Mesenteric fat pad (tissue), 1 donor: ENCODE measurements around the gene UAP1L1. TPM values are rescaled to one million over a fixed set of nuclear protein-coding genes. Genes with fewer than 3 reads are reported as not detected.
"Not testable (repeated sequence)": the region's sequence is repeated elsewhere in the genome, so short reads cannot be mapped to it uniquely, and the experiment has no call there.

Source experiments
- DNase-seq: peaks from one replicate; pipeline ENCODE4 v3.0.0-alpha.2; 2020; ENCODE audit warnings: low spot score
- total RNA-seq: library from RNA; stranded (reverse); fragmentation: NEBNext Ultra II Directional; extraction: Animal tissue kit (Norgen Biotek cat#: 25700); gene quantifications from one replicate; pipeline ENCODE4 v1.2.1, GENCODE V29; 2021
- donor health status: DM: yes; HTN: yes; CAD: no.

The UAP1L1 gene
- total RNA-seq, 1 donor from 2014 or later: 28.1 TPM

DNA sequence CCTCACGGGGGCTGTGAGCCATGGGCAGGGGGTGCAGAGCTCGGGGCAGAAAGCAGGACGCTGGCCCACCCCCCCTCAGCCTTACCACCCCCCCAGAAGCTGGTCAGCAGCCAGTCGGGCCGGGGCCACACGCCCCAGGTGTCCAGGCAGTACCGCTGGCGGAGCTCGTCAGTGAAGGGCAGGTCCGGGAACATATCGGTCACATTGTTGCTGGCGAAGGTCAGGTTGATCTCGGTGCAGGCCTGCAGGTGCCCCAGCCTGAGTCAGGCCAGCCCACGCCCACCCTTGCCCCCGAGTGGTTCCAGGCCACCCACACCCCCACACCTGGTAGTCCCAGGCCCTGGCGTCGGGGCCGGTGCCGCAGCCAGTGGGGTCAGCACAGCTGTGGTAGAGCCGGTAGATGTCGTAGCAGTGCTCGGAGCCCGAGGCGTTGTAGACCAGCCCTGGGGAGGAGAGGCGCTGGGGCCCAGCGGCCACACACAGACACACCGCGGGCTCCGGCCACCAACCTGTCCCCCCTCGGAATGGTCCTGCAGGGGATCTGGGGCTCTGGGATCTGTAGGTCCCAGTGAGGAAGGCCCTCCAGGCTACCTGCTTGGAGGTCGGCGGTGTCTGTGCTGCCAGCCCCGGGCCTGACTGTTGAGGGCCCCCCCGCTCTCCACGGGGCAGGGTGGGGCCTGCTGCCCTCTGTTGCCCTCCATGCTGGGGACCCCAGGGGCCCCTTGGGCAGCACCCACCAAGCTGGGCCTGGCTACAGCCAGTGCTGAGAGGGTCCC, 34.7 kb downstream of the UAP1L1 start:
- no peak for DNase-seq

DNA sequence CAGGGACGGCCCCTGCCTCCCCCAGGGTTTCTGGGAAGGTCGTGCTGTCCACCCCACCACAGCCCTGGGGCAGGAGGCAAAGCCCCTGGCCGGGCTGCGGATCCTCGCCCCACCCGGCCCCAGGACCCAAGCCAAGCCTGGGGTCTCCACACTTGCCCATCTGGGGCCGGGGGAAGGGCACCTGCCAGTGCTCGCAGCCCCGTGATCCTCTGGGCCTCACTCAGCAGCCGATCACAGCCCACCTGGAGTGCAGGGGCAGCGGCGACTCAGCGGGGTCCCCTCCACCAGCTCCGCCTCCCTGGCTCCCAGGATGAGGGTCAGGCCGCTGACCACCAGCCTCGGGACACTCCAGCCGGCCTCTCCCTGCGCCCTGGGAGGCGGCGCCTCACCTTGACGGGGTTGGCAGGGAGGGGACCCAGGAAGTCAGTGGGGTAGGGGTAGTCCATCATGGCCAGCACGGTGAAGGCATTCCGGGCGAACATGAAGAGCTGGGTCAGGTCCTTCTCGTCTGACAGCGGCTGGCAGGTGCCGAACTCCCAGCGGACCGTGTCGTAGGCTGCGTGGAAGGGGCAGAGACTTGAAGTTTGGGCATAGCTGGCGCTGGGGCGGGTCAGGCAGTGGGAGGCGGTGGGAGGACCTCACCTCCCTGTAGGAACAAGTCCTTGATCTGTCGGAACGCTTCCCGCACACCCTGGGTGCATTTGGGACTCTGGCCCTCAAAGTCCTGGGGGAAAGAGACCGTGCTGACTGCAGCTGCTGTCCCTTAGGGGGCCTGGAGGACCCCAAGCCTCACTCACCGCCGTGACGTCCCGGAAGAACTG, 35.5 kb downstream of the UAP1L1 start:
- no peak for DNase-seq

DNA sequence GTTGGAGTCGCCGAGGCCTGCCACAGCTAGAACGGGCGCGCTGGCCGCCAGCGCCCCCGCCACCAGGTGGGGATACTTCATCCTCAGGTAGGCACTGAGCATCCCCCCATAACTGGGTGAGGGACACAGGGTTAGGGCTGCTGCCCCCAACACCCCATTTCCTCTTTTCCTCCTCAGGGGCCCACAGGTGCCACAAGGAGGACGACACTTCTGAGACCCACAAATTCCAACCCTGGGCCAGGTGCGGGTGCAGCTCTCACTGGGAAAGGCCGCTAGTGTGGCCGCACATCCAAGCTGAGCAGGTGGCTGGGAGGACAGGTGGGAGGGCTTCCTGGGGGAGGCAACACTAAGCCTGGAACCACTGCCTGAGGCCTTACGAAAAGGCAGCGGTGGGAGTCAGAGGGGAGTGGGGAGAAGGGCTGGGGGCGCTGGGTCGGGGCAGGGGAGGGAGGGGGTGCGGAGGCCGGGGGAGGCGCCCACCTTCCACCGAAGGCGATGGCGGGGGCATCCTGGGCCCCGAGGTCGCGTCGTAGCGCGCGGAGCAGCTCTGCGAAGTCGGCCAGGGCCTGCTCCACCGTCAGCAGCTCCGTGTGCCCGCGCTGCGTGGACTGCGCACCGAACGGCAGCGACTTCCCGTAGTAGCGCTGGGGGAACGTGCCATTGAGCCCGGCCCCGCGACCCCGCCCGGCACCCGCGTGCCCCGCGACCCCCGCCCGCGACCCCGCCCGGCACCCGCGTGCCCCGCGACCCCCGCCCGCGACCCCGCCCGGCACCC, 36.3 kb downstream of the UAP1L1 start:
- no peak for DNase-seq

DNA sequence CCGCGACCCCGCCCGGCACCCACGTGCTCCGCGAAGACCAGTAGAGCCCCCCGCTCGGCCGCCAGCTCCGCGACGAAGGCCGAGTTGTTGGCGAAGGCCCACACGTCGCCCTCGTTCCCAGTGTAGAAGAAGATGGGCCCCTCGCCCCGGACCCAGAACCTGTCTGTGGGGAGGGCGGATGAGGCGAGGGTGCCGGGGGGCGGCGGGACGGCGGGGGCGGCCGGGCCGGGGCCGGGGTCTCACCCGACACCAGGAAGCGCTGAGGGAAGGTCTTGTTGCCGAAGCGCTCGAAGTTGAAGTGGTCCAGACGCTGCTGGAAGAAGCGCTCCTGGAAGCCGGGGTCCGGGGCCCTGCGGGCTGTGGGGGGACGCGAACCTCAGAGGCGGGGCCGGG, 36.9 kb downstream of the UAP1L1 start:
- DNase-seq: no peak

DNA sequence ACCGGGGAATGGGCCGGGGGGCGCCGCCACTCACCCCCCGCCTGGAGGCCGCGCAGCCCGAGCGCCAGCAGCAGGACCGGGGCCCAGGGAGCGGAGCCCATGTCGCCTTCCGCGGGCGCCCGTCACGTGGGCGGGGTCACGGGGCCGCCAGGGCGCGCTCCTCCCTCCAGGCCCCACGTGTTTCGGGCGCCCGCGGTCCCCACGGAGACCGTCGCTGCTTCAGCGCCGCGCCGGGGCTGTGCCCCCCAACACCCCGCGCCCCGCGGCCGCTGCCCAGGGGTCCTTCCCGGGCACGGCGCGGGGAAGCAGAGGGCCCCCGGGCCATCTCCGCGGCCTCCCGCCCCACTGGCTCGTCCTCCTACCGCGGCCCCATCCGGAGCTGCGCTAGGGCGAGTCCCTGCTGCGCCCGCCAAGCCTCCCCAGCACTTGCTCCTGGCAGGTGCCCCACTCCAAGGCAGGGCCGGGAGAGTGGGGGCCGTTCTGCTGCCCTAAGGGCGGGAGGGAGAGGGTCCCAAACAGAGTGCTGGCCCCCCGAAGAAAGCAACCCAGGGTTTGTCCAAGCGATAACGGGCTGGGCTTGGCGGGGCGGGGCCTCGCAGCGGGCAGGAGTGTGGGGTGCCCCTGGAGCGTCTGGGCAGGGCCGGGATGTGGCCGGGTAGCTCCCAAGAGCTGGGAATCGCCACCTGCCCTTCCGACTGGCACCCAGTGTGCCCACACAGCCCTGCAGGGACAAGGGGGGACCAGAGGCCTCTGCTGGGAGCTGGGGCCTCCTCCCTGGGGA, 37.5 kb downstream of the UAP1L1 start, which contains the start of gene DPP7:
Gene DPP7 (minus strand): TSS at position 121 of the 781 bp plus-strand sequence. CDS start 20 bp downstream, at position 101.
- DNase-seq: peak; percentile 94

DNA sequence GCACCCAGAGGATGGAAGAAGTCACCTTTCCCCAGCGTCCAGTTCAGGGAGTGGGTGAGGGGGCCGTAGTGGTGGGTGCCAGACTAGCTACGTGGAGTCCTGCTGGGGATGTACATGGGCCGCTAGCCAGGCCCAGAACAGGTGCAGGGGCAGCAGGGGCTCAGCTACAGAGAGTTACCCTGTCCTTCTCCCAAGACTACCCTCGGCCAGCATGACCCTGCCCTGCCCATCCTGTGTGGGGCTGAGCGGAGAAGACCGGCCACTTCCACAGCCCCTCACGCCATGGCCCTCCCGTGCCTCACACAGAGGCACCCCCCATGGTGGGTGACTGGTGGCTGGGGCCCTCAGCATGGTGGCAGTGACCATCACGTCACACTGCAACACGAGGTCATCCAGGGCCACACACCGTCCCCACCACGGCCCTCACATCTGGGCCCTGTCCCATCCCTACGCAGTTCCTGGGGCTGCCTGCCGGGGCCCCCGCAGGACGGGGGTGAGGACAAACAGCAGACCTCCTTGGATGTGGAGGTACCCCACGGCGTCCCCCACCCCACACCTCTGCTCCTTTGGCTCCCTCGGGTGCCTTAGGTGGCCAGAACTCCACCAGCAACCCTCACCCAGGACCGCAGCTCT, 38.2 kb downstream of the UAP1L1 start:
- no peak for DNase-seq

DNA sequence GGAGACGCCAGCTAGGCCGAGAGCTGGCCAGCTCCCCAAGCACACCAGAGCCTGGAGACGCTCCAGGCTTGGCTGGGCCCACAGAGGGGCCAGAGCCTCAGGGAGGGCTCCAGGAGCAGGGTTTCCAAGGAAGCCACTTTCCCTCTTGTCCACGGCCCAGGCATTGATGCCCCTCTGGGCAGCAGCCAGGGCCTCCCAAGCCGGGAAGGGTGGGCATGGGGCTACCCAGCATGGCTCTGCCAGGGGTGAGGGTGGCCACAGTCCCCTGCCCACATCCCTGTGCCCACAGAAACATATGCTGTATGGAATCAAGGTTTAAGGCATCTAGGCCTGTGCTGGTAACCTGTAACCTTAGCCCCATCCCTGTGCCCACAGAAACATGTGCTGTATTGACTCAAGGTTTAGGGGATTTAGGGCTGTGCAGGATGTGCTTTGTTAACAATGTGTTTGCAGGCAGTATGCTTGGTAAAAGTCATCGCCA, 38.8 kb downstream of the UAP1L1 start:
- DNase-seq: no peak

DNA sequence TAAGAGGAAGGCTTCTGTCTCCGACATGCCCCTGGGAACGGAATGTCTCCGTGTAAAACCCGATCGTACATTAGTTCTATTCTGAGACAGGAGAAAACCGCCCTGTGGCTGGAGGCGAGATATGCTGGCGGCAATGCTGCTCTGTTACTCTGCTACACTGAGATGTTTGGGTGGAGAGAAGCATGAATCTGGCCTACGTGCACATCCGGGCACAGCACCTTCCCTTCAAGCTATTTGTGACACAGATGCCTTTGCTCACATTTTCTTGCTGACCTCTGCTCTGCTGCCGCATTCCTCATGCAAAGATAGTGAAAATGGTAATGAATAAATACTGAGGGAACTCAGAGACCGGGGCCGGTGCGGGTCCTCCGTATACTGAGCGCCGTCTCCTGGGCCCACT, 39.4 kb downstream of the UAP1L1 start:
- DNase-seq: no peak

DNA sequence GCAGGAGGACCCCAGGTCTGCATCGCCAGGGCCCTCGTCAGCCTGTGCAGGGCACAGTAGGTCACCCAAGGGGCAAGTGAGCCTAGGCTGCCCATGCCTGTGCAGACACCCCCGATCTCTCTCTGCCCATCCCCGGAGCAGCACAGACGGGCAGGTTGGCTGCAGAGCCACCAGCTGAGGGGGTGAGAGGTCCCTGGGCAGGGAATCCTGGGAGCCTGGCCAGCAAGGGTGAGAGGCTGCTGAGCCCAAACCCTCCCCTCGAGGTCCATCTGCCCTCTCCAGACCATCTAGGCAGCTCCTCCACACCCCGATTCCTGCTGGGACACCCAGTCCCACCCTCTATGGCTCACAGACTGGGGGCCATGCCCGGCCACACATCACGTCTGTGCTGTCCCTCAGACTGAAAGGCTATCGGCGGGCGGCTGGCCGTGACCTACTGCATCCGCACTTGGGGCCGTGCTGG, 40.0 kb downstream of the UAP1L1 start:
- DNase-seq: no peak

DNA sequence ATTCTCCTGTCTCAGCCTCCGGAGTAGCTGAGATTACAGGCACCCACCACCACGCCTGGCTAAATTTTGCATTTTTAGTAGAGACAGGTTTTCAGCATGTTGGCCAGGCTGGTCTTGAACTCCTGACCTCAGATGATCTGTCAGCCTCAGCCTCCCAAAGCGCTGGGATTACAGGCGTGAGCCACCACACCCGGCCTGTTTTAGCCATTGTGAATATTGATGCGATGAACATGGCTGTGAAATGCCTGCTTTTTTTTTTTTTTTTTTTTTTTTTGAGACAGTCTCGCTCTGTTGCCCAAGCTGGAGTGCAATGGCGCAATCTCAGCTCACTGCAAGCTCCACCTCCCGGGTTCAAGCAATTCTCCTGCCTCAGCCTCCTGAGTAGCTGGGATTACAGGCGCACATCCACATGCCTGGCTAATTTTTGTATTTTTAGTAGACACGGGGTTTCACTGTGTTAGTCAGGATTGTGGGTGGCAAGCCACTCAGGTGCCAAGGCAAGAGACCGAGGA, 40.8 kb downstream of the UAP1L1 start:
- DNase-seq: not testable (repeated sequence)

DNA sequence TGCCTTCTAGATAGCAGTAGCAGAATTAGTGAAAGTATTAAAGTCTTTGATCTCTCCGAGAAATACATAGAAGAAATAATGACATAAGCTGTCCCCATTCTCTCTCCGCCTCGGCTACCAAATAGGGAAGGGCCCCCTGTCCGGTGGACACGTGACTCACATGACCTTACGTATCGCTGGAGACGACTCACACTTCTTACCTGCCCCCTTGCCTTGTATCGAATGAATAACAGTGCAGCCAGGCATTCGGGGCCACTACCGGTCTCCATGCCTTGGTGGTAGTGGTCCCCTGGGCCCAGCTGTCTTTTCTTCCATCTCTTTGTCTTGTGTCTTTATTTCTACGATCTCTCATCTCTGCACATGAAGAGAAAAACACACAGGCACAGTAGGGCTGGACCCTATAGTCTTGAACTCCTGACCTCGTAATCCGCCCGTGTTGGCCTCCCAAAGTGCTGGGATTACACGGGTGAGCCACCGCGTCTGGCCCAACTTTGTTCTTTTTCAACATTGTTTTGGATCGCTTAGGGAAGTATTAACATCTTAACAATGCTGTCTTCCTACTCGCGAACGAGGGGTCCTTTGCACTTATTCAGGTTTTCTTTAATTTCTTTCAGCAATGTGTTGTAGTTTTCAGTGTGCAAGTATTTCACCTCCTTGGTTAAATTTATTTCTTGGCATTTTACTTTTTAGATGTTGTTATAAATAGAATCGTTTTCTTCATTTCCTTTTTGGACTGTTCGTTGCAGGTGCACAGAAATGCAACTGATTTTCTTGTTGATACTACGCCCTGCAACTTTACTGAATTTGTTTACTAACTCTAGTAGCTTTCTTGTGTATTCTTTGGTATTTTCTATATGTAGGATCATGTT, 44.8 kb downstream of the UAP1L1 start:
- not testable (repeated sequence) for DNase-seq

DNA sequence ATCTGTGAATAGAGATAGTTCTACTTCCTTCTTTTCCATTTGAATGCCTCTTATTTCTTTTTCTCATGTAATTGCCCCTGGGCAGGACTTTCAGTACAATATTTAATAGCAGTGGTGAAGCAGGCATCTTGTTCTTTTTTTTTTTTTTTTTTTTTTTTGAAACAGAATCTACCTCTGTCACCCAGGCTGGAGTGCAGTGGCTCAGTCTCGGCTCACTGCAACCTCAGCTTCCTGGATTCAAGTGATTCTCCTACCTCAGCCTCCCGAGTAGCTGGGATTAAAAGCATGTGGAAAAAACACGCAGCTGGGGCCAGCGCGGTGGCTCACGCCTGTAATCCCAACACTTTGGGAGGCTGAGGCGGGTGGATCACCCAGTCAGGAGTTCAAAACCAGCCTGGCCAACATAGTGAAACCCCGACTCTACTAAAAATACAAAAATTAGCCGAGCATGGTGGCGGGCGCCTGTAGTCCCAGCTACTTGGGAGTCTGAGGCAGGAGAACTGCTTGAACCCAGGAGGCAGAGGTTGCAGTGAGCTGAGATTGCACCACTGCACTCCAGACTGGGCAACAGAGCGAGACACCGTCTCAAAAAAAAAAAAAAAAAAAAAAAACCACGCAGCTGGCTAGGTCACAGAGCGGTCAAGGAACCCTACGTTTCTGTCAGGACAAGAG, 45.6 kb downstream of the UAP1L1 start:
- DNase-seq: not testable (repeated sequence)

DNA sequence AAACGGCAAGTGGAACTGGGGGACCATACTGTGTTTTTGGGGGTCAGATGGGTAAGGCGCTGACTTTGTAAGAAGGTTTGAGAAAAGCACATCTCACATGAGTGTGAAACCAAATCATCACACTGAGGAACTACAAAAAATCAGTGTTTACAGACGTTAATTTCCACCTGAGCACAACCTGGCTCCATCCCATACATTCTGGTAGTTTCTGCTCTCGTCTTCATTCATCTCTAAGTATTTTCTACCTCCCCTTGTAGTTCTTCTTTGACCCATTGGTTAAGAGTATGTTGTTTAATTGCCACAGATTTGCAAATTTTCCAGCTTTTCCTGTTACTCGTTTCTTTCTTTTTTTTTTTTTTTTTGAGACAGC, 46.1 kb downstream of the UAP1L1 start:
- no peak for DNase-seq

DNA sequence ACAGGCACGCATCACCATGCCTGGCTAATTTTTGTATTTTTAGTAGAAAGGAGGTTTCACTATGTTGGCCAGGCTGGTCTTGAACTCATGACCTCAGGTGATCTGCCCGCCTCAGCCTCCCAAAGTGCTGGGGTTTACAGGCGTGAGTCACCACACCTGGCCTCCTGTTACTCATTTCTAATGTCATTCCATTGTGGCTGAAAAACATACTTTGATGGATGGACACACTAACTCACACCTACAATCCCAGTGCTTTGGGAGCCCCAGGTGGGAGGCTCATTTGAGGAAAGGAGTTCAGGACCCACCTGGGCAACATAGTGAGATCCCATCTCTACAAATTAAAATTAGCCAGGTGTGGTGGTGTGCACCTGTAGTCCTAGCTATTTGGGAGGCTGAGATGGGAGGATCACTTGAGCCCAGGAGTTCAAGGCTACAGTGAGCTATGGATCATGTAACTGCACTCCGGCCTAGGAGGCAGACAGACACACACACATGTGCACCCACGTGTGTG, 46.7 kb downstream of the UAP1L1 start:
- DNase-seq: not testable (repeated sequence)

DNA sequence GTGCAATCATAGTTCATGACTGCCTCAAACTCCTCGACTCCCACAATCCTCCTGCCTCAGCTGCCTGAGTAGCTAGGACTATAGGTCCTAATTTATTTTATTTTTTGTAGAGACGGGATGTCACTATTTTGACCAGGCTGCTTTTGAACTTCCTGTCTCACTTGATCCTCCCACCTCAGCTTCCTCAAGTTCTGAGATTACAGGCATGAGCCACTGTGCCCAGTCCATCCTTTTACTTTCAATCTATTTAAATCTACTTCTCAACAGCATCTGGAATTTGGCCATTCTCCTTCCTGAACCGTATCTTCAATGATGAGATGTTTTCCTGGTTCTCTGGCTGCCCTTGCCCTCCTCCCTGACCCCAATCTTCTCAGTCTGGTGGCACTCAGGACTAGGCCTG, 49.5 kb downstream of the UAP1L1 start:
- no peak for DNase-seq

DNA sequence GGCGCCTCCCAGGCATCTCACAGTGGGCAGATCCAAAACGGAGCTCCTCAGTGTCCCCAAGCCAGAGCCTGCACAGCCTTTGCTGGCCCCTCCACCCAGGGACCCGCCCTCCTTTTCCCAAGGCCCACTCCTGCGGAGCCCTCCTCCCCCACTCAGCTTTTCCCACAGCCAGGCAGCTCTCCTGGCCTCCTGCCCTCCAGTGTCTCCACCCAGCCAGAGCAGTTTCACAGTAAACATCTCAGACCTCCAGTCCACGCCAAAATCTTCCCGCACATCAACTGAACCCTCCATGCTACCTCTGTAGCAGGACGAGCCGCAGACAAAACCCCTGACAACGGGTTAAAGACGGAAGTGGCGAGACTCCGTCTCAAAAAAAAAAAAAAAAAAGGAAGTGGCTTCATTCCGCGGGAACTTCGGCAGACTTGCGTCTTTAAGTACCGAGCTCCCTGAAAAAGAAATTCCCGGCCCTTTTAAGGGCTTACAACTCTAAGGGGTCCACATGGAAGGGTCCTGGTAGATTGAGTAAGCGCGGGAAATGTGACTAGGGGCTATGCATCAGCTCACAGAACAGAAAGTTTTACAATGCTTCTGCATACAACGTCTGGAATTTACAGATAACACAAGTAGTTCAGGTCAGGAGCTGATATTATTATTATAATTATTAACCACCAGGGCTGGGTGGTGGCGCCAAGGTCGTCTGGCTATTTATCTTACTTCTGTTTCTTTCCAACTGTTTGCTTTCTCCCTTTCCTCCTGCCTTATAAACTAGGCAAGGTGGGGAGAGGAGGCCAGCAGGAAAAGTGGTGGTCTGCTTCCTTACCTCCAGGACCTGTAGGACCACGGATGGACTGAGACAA, 50.2 kb downstream of the UAP1L1 start:
- no peak for DNase-seq
